ENCODE data around the gene EBF4. TPM values are rescaled to one million over a fixed set of nuclear protein-coding genes. Genes with fewer than 3 reads are reported as not detected.

EBF4 gene
- total RNA-seq, 6 experiments from 2014 or later = 2.8 to 16.6 (median 6.2) TPM

DNA sequence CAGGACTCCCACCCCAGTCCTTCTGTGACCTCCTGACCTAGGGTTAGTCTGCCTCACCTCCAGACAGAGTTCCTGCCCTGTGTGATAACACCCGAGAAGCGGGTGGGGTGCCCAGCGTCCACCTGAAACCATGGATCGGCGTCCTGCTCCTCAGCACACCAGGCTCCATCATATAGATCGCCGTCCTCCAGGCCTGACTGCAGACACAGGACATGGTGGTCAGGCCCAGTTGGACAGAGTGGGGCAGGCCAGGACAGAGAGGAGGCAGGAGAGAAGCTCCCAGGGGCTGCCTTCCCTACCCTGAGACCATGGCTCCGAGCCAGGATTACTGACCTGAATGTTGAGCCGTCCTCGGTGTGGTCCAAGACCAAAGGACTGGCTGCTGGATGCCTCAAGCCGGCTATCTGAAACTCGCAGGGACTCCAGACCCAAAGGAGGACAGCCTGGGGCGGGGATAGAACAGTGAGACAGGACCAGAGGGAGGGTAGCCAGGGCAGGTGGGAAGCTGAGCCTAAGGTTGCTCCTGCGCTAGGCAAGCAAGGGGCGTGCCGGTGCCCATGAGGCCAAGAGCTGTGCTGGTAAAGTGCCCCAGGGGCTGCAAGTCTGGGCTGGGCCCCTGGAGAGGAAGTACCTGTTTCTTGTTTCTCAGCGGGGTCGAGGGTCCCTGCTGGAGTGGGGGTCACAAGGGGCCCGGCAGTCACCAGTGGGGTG is 105.7 kb downstream of the EBF4 start:
- intact Hi-C loops (cut with DNase I) = no loop called here
- no peaks in the 10 kb centered on the region for H3K36me3 ChIP-seq
- DNase-seq (peak in 1 of 3 donors; percentile 38), ATAC-seq (no peak)
- no peaks in the 10 kb centered on the region for H3K27me3 ChIP-seq
- no peak overlapping the region for H3K27ac ChIP-seq
- H3K9me3 ChIP-seq = no peaks in the 10 kb centered on the region
- H3K4me3 ChIP-seq = no peak overlapping the region
- no peak for TF ChIP-seq POLR2A (IDR thresholded peaks at IDR 0.05)
- TF ChIP-seq, protein P1, sequence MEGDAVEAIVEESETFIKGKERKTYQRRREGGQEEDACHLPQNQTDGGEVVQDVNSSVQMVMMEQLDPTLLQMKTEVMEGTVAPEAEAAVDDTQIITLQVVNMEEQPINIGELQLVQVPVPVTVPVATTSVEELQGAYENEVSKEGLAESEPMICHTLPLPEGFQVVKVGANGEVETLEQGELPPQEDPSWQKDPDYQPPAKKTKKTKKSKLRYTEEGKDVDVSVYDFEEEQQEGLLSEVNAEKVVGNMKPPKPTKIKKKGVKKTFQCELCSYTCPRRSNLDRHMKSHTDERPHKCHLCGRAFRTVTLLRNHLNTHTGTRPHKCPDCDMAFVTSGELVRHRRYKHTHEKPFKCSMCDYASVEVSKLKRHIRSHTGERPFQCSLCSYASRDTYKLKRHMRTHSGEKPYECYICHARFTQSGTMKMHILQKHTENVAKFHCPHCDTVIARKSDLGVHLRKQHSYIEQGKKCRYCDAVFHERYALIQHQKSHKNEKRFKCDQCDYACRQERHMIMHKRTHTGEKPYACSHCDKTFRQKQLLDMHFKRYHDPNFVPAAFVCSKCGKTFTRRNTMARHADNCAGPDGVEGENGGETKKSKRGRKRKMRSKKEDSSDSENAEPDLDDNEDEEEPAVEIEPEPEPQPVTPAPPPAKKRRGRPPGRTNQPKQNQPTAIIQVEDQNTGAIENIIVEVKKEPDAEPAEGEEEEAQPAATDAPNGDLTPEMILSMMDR (IDR thresholded peaks at IDR 0.05) = no peak
- no peaks in the 10 kb centered on the region for H3K4me1 ChIP-seq
- 100% methylated on average over 2 of the region's 19 CpGs for WGBS (ENCODE audit: insufficient coverage, low coverage, low lambda C conversion rate, missing lambda C conversion rate)

DNA sequence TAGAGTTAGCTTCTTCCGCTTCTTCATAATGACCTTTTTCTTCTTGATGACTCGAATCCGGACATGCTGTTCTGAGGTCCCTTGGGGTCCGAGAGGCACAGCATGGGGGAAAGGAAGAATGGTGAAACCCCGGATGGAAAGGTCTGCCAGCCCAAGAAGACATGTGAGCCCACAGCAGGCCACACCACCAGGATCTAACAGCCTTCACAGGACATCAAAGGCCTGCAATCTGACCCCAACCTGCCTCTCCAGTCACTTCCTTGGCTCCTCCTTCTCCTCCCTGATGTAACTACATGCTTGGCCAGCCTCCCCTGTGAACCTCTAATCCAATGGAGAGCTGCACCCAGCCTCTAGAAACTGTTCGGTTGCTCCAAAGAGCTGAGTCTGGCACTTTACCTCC is 106.2 kb downstream of the EBF4 start:
- intact Hi-C loops (cut with DNase I) = no loop called here
- Histone ChIP-seq H3K9me3 (no peaks in the 10 kb centered on the region), H3K27ac (no peak overlapping the region), H3K27me3 (no peaks in the 10 kb centered on the region), H3K36me3 (no peaks in the 10 kb centered on the region), H3K4me3 (no peak overlapping the region), H3K4me1 (no peaks in the 10 kb centered on the region)
- WGBS (ENCODE audit: insufficient coverage, low coverage, low lambda C conversion rate, missing lambda C conversion rate) = 57% methylated on average over 3 of the region's 6 CpGs
- no peak for ATAC-seq
- TF ChIP-seq POLR2A (IDR thresholded peaks at IDR 0.05) = no peak
- TF ChIP-seq, protein P1 (IDR thresholded peaks at IDR 0.05) = no peak
- peak in 1 of 3 donors; percentile 22 for DNase-seq

DNA sequence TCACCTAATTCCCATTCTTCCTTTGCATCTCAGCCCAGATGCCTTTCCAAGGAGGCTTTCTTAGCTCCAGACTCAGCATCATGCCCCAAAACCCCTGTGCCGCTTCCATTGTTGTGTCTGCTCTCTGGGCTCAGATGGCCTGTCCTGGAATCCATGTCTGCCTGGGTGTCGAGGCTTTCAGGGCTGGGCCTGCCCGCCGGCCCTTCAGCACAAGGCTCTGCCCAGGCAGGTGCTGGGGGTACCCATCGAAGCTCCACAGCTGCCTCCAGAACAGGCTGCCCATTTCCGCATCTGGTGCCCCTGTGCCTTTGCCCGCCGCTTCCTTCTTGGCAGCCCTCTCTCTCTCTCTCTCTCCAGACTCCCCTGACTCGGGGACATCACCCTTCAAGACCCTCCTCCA is 106.7 kb downstream of the EBF4 start:
- WGBS (ENCODE audit: insufficient coverage, low coverage, low lambda C conversion rate, missing lambda C conversion rate) = 53% methylated on average over 9 of the region's 9 CpGs
- no peak for ATAC-seq
- Histone ChIP-seq H3K4me3 (no peak overlapping the region), H3K36me3 (no peaks in the 10 kb centered on the region), H3K27me3 (no peaks in the 10 kb centered on the region), H3K4me1 (no peaks in the 10 kb centered on the region), H3K9me3 (no peaks in the 10 kb centered on the region), H3K27ac (no peak overlapping the region)
- intact Hi-C loops (cut with DNase I) = no loop called here
- peak in 1 of 3 donors; percentile 35 for DNase-seq
- TF ChIP-seq, protein P1 (IDR thresholded peaks at IDR 0.05) = no peak
- TF ChIP-seq POLR2A (IDR thresholded peaks at IDR 0.05) = no peak

DNA sequence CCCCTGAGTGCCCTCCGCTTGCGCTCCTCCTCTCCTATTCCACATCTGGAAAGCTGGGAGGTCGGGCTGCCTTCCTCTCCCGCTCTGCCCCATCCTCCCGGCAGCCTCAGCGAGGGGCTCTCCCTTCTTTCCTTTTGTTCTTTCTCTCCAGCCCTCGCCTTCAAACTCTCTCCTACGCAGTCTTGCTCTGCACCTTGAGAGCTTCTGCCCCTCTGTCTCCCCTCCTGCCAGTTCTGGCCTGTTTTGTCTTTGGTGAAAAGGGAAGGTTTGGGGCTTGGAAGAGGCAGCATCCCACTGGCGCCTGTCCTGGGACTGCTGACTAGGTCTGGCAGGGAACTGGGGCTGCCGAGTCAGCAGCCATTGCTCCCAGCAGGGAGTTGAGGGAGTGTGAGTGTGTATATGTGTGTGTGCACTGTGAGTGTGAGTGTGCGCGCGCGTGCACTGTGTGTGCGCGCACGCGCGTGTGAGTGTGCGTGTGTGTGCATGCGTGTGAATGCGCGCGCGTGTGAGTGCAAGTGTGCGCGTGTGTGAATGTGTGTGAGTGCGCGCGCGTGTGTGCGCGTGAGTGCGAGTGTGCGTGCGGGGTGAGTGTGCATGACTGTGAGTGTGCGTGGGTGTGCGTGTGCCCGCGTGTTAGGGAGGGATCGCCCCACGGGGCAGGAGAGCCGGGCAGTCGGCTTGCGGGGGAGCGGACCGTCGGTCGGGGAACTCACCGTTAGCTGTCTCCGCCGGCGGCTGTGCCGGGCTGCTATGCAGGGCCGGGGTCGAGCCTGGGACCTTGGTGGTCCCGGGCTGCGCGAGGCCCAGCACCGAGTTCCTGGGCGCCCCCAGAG is 107.3 kb downstream of the EBF4 start:
- H3K27ac ChIP-seq = no peak overlapping the region
- DNase-seq (peak in 1 of 3 donors; percentile 41), ATAC-seq (peak in 1 of 4 donors; percentile 22)
- H3K4me3 ChIP-seq = no peak overlapping the region
- no peaks in the 10 kb centered on the region for H3K4me1 ChIP-seq
- TF ChIP-seq, protein P1 (IDR thresholded peaks at IDR 0.05) = no peak
- TF ChIP-seq POLR2A (IDR thresholded peaks at IDR 0.05) = no peak
- intact Hi-C loops (cut with DNase I) = no loop called here
- no peaks in the 10 kb centered on the region for H3K27me3 ChIP-seq
- H3K9me3 ChIP-seq = no peaks in the 10 kb centered on the region
- no peaks in the 10 kb centered on the region for H3K36me3 ChIP-seq
- 16% methylated on average over 24 of the region's 61 CpGs for WGBS (ENCODE audit: insufficient coverage, low coverage, low lambda C conversion rate, missing lambda C conversion rate)

Measured in right lobe of liver (tissue), 6 donors.